Right lobe of liver (tissue), 6 donors: Measurements from ENCODE around the gene JPT2. TPM values are rescaled to one million over a fixed set of nuclear protein-coding genes. Genes with fewer than 3 reads are reported as not detected.

Experiments used
- ATAC-seq, 4 donors: fragments of 200-7000 bp; cut with Tn5 transposase; one replicate each; pipeline ENCODE4 v1.9.1; 2020; ENCODE audit warnings: mild to moderate bottlenecking in 4 of 4, moderate library complexity in 4 of 4
- DNase-seq, 3 donors: peaks; one replicate each; pipeline ENCODE4 v3.0.0-alpha.2; 2020
- H3K27ac ChIP-seq, 3 donors: fragments of 200-600 bp; one replicate each; pipeline ENCODE4 v1.8.0; 2022
- H3K27me3 ChIP-seq, 2 donors: fragments of 200-600 bp; one replicate each; pipeline ENCODE4 v1.8.0; 2022
- H3K36me3 ChIP-seq, 4 donors: fragments of 200-600 bp; sonication (generic) in 1 of 4; one replicate each; pipeline versions ENCODE4 v1.5.1 to v1.8.0; 2017 to 2022; ENCODE audit warnings: control low read depth in 1 of 4
- H3K4me1 ChIP-seq, 4 donors: fragments of 200-600 bp; sonication (generic) in 1 of 4; one replicate each; pipeline versions ENCODE4 v1.5.1 to v1.8.0; 2017 to 2022; ENCODE audit warnings: control low read depth in 1 of 4
- H3K4me3 ChIP-seq, 3 donors: fragments of 200-600 bp; one replicate each; pipeline ENCODE4 v1.8.0; 2022
- H3K9me3 ChIP-seq, 4 donors: fragments of 200-600 bp; sonication (generic) in 1 of 4; one replicate each; pipeline versions ENCODE4 v1.5.1 to v1.8.0; 2017 to 2022; ENCODE audit warnings: control low read depth in 1 of 4
- POLR2A ChIP-seq: fragments of 450-650 bp; IDR thresholded peaks from one replicate; pipeline ENCODE4 v1.6.1; 2017; ENCODE audit warnings: antibody characterized with exemption, mild to moderate bottlenecking
- WGBS: methylation state at CpG from one replicate; pipeline ENCODE4 v1.1.6; 2018; ENCODE audit warnings: low coverage, low lambda C conversion rate; ENCODE audit not compliant: insufficient coverage; ENCODE audit errors: missing lambda C conversion rate; 5-methylcytosine and 5-hydroxymethylcytosine counted together
- intact Hi-C, 2 donors: fragments of 100-400 bp; cut with DNase I; formaldehyde crosslinking; loops; one replicate each; pipeline versions ENCODE4 v1.11.2 to v1.14.1; 2022
- total RNA-seq, 6 experiments: library from RNA; depleted of rRNA in 2 of 6; stranded (reverse); fragments of >200 nt in 2 of 6; fragmentation: NEBNext Ultra II Directional in 3 of 6; extraction: Animal tissue kit (Norgen Biotek cat#: 25700) in 3 of 6; gene quantifications; one replicate each; pipeline versions ENCODE4 v1.1.0 to v1.2.4, GENCODE V29; 2016 to 2023
- TF ChIP-seq, protein P1 (sequence below), 4 donors: fragments of 200-600 bp in 3 of 4; fragments of 450-650 bp in 1 of 4; IDR thresholded peaks; one replicate each; pipeline versions ENCODE4 v1.5.1 to v1.8.0; 2016 to 2022; ENCODE audit warnings: antibody characterized with exemption in 4 of 4, mild to moderate bottlenecking in 2 of 4
- donor health status: DM: no; HTN: yes; CAD: no.
- donor health status: DM: no; HTN: no; CAD: no.
- donor health status: DM: no; HTN: no; CAD: no.
- donor health status: DM: no; HTN: yes; CAD: no.
- donor health status: DM: no; HTN: yes; CAD: no.

Gene JPT2
- total RNA-seq, 6 experiments from 2014 or later, result 31.0 to 47.7 (median 38.7) TPM

DNA sequence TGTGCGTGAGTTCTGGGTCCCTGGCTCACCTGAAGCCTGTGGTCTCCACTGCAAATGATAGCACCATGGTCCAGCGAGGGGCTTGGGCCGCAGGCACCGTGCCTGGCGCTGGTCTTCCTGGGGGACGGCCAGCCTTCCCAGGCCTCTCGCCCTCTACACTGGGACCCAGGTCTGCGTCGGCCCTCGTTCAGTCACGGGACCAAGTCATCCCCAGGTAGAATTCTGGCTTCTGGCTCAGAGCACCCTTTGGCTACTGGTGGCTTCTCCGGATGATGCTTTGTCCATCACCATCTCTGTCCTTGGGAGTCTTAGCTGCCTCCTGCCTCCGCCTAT, 45.5 kb upstream of the JPT2 start:
- peaks cover 0 to 50% (median 10%) of the 10 kb centered on the region in 4 donors for H3K36me3 ChIP-seq
- no peak for TF ChIP-seq POLR2A
- TF ChIP-seq, protein P1, sequence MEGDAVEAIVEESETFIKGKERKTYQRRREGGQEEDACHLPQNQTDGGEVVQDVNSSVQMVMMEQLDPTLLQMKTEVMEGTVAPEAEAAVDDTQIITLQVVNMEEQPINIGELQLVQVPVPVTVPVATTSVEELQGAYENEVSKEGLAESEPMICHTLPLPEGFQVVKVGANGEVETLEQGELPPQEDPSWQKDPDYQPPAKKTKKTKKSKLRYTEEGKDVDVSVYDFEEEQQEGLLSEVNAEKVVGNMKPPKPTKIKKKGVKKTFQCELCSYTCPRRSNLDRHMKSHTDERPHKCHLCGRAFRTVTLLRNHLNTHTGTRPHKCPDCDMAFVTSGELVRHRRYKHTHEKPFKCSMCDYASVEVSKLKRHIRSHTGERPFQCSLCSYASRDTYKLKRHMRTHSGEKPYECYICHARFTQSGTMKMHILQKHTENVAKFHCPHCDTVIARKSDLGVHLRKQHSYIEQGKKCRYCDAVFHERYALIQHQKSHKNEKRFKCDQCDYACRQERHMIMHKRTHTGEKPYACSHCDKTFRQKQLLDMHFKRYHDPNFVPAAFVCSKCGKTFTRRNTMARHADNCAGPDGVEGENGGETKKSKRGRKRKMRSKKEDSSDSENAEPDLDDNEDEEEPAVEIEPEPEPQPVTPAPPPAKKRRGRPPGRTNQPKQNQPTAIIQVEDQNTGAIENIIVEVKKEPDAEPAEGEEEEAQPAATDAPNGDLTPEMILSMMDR (IDR thresholded peaks at IDR 0.05), result no peak
- H3K4me1 ChIP-seq, result peaks cover 0 to 9% (median 0%) of the 10 kb centered on the region in 4 donors
- no peak overlapping the region for H3K4me3 ChIP-seq
- 93% methylated on average over 2 of the region's 13 CpGs for WGBS
- DNase-seq, result no peak
- no peak for ATAC-seq
- H3K27me3 ChIP-seq, result no peaks in the 10 kb centered on the region
- intact Hi-C loops, result no loop called here
- H3K27ac ChIP-seq, result no peak overlapping the region
- no peaks in the 10 kb centered on the region for H3K9me3 ChIP-seq

DNA sequence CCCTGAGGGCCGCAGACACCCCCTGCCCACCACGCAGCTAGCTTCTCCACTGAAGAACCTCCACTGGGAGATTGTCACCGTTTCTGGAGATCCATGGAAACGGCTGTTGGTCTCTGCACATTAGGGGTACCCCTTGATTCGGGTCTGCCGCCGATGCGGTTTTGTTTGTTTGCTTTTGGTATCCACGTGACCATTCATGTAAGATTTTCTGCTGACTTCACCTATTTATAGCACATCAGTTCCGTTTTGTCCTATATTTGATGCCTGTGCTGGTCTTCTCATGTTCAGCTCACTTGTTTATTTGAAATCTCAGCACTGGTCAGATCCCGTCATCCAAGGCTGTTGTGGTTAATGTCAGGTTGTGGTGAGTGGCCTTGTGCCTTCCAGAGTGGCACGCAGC, 44.8 kb upstream of the JPT2 start:
- Histone ChIP-seq H3K27me3 (no peaks in the 10 kb centered on the region), H3K27ac (no peak overlapping the region), H3K36me3 (peaks cover 0 to 56% (median 13%) of the 10 kb centered on the region in 4 donors), H3K9me3 (no peaks in the 10 kb centered on the region), H3K4me1 (peaks cover 0 to 9% (median 0%) of the 10 kb centered on the region in 4 donors), H3K4me3 (no peak overlapping the region)
- ATAC-seq (no peak), DNase-seq (no peak)
- WGBS, result 95% methylated on average over 9 of the region's 12 CpGs
- TF ChIP-seq, protein P1 (IDR thresholded peaks at IDR 0.05), result no peak
- no peak for TF ChIP-seq POLR2A
- intact Hi-C loops, result no loop called here

DNA sequence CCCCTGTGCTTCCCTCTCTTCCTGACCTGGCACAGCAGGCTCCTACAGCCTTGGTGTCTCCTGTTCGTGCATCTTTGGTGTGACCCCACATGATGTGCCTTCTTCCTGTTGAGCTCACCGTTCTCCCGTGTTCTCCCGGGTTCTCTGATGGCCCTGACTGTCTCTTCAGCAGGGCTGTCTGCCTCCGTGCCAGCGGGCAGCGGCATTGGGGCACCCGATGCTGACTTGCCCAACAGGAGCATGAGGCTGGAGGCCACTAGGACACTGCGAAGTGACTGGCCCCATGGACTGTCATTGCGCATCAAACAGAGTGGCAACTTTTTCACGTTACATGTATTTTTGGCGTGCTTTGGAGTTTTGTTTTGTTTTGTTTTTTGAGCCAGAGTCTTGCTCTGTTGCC, 43.5 kb upstream of the JPT2 start:
- DNase-seq, result no peak
- 100% methylated on average over 2 of the region's 12 CpGs for WGBS
- Histone ChIP-seq H3K36me3 (peaks cover 0 to 58% (median 12%) of the 10 kb centered on the region in 4 donors), H3K27me3 (no peaks in the 10 kb centered on the region), H3K4me3 (no peak overlapping the region), H3K9me3 (no peaks in the 10 kb centered on the region), H3K4me1 (peaks cover 0 to 9% (median 0%) of the 10 kb centered on the region in 4 donors), H3K27ac (no peak overlapping the region)
- ATAC-seq, result no peak
- intact Hi-C loops, result no loop called here
- TF ChIP-seq, protein P1 (IDR thresholded peaks at IDR 0.05), result no peak
- no peak for TF ChIP-seq POLR2A

DNA sequence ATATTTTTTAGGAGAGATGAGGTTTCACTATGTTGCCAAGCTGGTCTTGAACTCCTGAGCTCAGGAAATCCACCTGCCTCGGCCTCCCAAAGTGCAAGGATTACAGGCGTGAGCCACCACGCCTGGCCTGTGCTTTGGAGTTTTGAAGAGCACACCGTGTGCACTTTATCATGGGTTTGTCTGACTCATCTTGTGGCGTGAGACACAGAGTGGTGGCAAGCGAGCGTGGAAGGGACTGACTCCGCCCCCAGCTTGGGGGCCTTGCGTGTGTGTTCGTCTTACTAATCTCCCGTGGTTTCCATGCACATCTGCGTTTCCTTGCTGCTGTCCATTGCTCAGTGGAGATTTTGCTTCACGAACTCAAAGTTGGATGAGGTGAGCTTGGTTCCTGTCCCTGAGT, 43.0 kb upstream of the JPT2 start:
- no peaks in the 10 kb centered on the region for H3K9me3 ChIP-seq

More for the DNA sequence above, 43.0 kb upstream of the JPT2 start:
- 95% methylated on average over 9 of the region's 13 CpGs for WGBS
- Histone ChIP-seq H3K27me3 (no peaks in the 10 kb centered on the region), H3K4me3 (no peak overlapping the region), H3K4me1 (peaks cover 0 to 9% (median 0%) of the 10 kb centered on the region in 4 donors), H3K36me3 (peaks cover 0 to 63% (median 12%) of the 10 kb centered on the region in 4 donors), H3K27ac (no peak overlapping the region)
- DNase-seq, result no peak
- no peak for ATAC-seq
- TF ChIP-seq POLR2A, result no peak
- TF ChIP-seq, protein P1 (IDR thresholded peaks at IDR 0.05), result no peak
- intact Hi-C loops, result no loop called here
